DMS114 treated with DMSO at 0.1 percent for 48 hours (cell line): ENCODE results near the gene USP24.
"Not testable (repeated sequence)": the region's sequence is repeated elsewhere in the genome, so short reads cannot be mapped to it uniquely, and the experiment has no call there.

ENCODE experiments used
- DNase-seq: peaks from one replicate; lab custom pipeline; 2025; ENCODE audit not compliant: unreplicated experiment; lab: John Stamatoyannopoulos, UW

Gene USP24

DNA sequence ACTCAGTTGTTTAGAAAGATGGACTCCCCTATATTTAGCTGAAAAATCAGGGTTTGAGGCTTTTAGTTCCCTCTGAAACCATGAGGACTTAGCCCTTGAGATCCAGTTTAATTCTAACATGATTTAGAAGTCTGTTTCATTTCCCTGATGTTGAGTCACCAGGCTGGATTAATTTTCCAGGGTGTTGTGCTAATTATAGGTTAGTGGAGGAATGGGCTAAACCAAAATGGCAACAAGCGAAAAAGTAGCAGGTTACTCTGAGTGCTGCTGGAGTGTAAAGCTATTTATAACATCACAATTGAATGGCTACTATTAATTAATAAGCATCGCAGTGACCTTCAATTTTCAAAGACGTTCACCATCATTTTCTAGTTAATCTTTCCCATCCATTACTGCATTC lies 15.5 kb upstream of the USP24 start:
- DNase-seq = no peak

DNA sequence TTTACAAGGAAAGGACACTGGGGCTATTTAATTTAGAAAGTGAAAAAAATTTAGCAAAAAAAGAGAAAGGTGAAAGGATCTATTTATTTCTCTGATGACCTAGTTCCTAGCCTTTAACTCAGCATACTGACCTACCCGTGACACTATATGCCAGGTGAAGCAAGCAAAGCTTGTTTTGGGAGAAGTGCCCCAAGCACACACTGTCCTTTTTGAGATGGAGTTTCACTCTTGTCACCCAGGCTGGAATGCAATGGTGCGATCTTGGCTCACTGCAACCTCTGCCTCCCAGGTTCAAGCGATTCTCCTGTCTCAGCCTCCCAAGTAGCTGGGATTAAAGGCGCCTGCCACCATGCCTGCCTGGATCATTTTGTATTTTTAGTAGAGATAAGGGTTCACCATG lies 14.6 kb upstream of the USP24 start:
- DNase-seq = not testable (repeated sequence)

GRCh38 chr1:55225228-55225627 lies 10.1 kb upstream of the USP24 start:
- no peak for DNase-seq

DNA sequence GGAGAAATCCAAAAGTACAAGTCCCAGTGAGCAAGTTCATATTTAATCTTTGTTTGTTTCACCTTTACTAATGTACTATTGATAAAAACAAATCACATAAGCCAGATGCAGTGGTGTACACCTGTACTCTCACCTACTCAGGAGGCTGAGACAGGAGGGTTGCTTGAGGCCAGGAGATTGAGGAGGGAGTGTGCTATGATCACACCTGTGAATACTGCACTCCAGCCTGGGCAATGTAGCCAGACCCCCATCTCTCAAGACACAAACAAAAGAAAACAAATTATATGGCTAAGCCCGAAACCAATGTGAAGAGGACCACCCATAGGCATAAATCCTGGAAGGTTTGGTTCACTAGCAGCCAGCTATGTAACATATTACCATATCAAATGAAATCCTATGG lies 9.6 kb upstream of the USP24 start:
- DNase-seq = no peak

DNA sequence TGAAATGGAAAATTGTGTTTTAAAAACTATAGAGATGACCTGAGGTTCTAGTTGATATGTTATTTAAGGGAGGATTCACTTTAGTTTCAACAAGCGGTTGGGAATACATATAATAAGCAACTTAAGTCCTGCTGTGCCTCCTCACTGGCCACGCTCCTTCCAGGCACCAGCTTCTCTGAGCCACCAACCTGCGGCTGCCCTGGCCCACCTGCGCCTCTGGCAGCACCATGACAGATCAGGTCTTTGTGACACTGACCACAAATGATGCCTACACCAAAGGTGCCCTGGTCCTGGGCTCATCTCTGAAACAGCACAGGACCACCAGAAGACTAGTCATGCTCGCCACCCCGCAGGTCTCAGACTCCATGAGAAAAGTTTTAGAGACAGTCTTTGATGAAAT lies 7.0 kb upstream of the USP24 start:
- DNase-seq = no peak

DNA sequence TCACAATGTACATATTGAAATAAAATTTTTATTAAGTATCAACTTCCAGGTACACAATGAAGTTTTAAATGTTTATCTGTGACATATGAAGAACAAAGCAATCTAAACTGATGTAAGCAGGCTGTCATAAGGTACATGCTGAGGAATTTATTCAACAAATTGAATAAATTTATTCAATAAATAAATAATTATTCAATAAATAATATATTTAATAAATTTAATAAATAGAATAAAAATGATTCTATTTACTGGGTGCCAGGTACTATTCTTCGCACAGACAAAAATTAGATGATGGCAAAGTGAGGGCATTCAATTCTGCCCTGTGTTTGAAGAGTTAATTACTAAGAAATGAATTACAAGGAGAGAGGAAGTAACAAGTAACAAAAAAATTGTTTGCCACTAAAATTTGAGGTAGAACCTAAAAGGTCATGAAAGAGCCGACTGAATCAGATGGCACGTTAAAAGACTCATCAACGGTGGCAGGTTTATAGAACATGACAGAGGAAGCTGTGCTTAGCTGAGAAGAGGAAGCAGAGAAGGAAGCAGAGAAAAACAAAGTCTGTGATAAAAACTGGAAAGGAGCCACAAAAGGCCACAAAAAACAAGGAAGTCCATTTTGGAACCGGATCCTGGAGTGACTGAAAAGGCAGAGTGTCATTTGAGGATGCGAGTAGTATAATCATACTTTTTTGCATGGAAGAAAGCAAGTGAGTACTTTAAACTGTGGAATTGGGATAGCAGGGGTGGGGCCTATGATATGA lies 2.2 kb upstream of the USP24 start:
- no peak for DNase-seq

DNA sequence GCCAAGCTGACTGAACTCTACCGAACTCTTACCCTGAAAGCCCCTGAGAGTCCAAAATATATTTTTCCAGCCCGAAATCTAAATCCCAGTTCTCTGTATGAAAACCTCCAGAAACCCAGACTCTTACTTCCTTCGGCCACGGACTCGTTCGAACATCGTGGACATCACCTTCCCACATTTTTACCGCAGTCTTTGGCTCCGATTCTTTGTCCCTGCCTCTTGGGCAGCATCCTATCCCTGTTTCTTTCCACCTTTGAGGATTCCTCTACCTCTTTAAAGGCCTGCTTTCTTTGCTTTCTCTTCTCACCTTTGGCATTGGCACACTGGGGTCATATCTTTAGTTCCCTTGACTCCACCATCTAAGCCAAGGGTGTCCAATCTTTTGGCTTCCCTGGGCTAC lies 932 bp upstream of the USP24 start:
- DNase-seq = peak; percentile 17

- DNase-seq = no peak
Measured at GRCh38 chr1:55214934-55215193, 300 bp downstream of the USP24 start.

DNA sequence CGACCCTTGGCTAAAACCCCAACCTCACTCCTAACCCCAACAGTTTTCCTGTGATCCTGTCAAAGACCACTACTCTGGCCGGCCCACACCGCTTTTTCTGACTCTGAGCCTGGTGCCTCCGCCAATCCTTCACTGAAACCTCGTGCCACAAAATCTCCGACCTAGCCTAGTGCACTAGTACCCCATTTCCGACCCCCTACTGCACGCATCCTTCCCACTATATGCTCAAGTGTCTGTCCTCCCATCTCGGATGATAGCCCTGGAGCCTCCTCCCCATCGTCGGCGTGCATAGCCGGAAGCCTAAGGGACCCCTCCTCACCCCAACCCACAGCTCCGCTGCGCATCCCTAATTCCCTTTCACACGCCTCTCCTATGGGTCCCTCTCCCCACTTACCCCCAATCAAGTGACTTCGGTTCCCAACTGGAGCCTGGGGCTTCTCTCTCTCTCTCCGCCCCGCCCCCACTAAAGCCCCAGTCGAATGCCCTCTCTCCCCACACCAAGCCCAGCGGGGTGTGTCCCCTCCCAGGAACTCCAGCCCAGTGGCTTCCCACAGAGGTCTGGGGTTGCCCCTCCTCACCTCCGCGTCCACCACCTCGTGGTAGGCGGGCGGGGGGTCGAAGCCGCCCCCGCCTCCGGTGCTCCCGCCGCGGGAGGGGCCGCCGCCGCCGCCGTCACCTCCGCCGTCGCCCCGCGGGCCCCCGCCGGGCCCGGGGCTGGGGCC lies 791 bp downstream of the USP24 start:
- no peak for DNase-seq

DNA sequence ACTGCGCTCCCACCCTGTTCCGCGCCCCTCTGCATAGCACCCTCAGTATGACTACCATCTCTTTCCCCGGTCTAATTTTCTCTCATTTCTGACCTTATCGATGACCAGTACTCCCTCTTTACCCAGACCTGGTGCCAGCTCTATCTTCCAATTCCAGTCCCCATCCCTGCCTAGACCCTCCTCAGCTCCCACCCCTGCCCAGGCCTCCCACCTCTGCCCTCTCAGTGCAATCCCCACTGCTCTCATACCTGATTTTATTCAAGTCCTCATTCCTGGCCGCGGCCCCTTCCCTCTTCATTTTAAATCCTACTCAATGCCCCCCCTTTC lies 1.3 kb downstream of the USP24 start:
- DNase-seq = no peak

DNA sequence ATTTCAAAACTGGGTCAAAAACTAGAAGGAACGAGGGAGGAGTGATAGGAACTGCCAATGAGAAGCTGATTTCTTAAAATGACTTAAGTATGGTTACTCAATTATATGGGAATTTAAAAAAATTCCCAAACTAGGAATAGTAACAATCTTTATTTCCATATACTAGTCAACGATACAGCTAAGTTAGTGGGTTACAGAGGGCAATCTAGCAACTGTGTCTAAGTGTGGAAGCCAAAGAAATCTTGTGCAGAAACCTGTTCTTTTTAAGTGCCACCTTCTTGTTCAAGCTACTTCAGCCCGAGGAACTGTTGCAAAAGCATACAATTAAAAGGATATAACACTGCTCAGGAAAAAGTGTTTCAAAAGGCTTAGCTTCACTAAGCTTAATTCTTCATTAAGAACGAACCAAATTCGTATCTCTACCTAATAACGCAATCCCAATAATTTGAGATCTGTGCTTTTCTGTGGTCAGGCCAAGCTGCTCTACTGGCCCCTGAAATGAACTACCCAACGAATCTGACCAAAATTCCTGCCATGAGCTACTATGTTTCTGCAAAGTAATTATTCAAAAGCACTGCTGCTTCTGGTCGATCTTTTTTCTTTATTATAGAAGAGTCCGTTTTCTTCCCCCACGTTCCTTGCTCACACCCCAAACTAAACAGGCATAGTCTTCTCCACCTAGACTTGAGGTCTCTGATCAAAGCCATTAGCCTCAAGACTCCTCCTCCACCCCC lies 1.8 kb downstream of the USP24 start:
- DNase-seq = no peak

- DNase-seq = no peak
Measured at GRCh38 chr1:55212349-55213150, 2.6 kb downstream of the USP24 start.

DNA sequence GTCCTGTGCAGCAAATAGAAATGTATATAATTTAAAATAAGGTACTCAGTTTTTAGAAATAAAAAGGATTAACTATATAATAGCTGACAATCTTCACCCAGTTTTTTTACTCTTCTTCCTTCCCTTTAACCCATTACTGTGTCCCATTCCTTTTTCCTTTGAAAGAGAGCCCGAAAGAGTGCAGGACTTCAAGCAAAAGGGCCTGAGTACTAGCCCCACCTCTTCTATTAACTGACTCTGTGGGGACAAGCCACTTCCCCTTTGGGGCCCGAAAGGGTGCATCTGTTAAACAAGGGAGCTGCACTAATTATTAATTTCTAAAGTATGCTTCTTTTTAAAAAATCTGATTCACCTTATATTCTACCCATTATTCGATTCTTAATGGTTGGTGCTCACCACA lies 3.3 kb downstream of the USP24 start:
- no peak for DNase-seq

GRCh38 chr1:55210990-55211801 lies 4.0 kb downstream of the USP24 start:
- no peak for DNase-seq

GRCh38 chr1:55209247-55209646 lies 5.9 kb downstream of the USP24 start:
- DNase-seq = peak; percentile 15

- DNase-seq = no peak
Measured at GRCh38 chr1:55206210-55206609, 9.0 kb downstream of the USP24 start.

DNA sequence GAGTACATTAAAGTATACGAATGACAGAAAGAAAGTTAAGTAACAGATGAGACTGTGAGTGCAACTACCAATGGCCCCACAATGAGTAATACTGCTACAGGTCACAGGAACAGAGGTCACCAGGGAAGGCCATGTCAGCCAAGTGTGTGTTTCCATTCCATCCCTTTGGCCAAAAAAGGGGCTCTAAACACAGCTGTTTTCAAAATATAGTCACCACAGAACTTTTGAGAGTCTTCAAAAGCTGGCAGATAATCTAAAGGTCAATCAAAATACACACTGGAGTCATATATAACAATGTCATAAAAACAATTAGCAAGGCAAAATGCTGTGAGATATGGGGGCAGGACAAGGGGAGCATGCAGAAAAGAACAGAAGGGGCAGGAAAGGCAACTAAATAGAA lies 10.2 kb downstream of the USP24 start:
- no peak for DNase-seq

DNA sequence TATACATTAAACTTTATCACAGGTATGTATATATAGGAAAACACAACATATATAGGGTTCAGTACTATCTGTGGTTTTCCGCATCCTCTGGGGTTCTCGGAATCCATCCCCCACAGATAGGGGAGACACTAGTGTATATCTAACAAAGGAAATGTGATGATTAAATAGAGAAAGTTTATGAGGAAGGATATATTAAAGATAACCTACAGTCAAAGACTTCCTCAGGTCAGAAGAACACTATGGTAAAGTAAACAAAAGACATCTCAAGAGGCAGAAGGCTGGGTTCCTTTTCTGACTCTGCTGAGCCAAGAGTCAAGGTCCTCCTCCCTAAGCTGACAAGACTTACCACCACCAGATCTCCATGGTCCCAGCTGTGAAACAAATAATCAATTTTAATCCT lies 12.1 kb downstream of the USP24 start:
- no peak for DNase-seq

DNA sequence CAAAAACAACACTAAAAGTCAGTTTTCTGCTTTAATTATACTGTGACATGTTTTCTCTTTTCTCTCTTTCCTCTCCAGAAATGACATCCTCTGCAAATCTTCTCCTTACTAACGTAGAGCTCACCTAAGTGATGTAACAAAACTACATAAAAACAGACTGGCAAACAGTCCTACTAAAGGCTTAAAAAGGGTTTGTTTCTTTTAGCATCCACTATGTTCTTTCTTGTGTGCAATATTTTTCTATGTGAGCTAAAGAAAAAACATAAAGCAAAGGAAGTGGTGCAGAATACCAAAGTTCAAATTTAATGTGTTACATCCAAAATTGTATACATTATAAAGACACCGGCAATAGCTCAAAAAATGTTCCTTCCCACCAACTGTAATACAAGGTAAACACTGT lies 14.5 kb downstream of the USP24 start:
- no peak for DNase-seq

- not testable (repeated sequence) for DNase-seq
Measured at GRCh38 chr1:55199735-55200134, 15.4 kb downstream of the USP24 start.

DNA sequence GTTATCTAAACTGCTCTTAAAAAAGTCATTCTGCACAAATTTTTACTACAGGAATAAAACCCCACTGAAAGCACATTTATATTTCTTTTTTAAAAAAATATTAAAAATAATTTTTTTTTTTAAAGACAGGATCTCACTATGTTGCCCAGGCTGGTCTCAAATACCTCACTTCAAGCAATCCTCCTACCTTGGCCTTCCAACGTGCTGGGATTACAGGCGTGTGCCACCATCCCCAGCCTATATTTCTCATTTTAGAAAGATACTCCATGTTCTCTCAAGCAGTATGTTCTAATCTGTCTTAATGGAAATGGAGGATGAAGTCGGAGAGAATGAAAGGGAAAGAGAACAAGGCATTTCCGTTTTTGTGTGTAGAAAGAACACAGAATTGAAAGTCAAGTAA lies 17.1 kb downstream of the USP24 start:
- DNase-seq = no peak
